Calu3 (cell line): ENCODE measurements around the gene CALCOCO2. TPM values are rescaled to one million over a fixed set of nuclear protein-coding genes. Genes with fewer than 3 reads are reported as not detected.

Source experiments
- BruUV-seq: library from RNA; stranded (reverse); fragments of 400-500 nt; replicated peaks from 2 replicates; lab custom pipeline; 2021; lab: Mats Ljungman, UMichigan
- CTCF ChIA-PET: fragments of 300-600 bp; sonication (Branson Sonifier 250); formaldehyde crosslinking; loops from one replicate; lab custom pipeline; 2022; ENCODE audit warnings: antibody characterized with exemption; lab: Charles Lee
- DNase-seq: peaks from one replicate; pipeline ENCODE4 v3.0.0; 2022
- H3K27ac Mint-ChIP-seq: one replicate; pipeline ENCODE4 v1.8.0; 2022; ENCODE audit warnings: mixed read lengths; ENCODE audit not compliant: unreplicated experiment
- H3K27me3 Mint-ChIP-seq: one replicate; pipeline ENCODE4 v1.8.0; 2022; ENCODE audit warnings: mixed read lengths; ENCODE audit not compliant: unreplicated experiment
- H3K36me3 Mint-ChIP-seq: one replicate; pipeline ENCODE4 v1.8.0; 2022; ENCODE audit warnings: mild to moderate bottlenecking, moderate library complexity, mixed read lengths; ENCODE audit not compliant: insufficient read depth, unreplicated experiment
- H3K4me1 Mint-ChIP-seq: one replicate; pipeline ENCODE4 v1.8.0; 2022; ENCODE audit warnings: mild to moderate bottlenecking, low read depth, mixed read lengths; ENCODE audit not compliant: unreplicated experiment
- H3K4me3 Mint-ChIP-seq: one replicate; pipeline ENCODE4 v1.8.0; 2022; ENCODE audit warnings: mild to moderate bottlenecking, low read depth, moderate library complexity, mixed read lengths; ENCODE audit not compliant: unreplicated experiment
- H3K9me3 Mint-ChIP-seq: one replicate; pipeline ENCODE4 v1.8.0; 2022; ENCODE audit warnings: low read depth, mixed read lengths; ENCODE audit not compliant: unreplicated experiment
- intact Hi-C: fragments of 100-400 bp; cut with micrococcal nuclease; formaldehyde crosslinking; loops from one replicate; pipeline ENCODE4 v1.10.0; 2022; ENCODE audit not compliant: unreplicated experiment
- total RNA-seq: library from RNA; stranded (reverse); gene quantifications from 2 replicates; pipeline ENCODE4 v1.2.3, GENCODE V29; 2022
- TF ChIP-seq, protein P1 (sequence below): fragments of 200-600 bp; IDR thresholded peaks from one replicate; pipeline ENCODE4 v1.8.0; 2022; ENCODE audit warnings: antibody characterized with exemption; ENCODE audit not compliant: unreplicated experiment

The CALCOCO2 gene
- total RNA-seq, 1 experiment from 2014 or later, result 116 TPM

DNA sequence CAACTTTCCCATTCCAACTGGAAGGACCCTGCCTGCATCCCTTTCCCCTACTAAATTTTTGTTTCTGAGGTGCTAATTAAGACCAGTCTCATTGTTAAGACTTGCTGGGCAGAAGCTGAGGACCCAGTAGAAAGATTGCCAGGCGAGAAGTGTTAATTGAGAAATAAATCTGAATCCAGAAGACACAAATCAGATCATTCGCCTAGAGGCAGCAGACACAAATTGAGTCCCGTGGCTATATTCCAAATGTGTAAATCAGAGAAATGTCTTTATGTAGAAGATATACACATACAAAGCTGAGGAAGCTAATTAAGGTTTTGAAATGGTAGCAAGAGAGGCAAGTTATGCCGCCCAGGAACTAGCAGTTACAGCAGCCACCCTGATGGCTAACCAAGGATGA, 29.6 kb downstream of the CALCOCO2 start:
- no peaks in the 10 kb centered on the region for H3K9me3 Mint-ChIP-seq
- TF ChIP-seq, protein P1, sequence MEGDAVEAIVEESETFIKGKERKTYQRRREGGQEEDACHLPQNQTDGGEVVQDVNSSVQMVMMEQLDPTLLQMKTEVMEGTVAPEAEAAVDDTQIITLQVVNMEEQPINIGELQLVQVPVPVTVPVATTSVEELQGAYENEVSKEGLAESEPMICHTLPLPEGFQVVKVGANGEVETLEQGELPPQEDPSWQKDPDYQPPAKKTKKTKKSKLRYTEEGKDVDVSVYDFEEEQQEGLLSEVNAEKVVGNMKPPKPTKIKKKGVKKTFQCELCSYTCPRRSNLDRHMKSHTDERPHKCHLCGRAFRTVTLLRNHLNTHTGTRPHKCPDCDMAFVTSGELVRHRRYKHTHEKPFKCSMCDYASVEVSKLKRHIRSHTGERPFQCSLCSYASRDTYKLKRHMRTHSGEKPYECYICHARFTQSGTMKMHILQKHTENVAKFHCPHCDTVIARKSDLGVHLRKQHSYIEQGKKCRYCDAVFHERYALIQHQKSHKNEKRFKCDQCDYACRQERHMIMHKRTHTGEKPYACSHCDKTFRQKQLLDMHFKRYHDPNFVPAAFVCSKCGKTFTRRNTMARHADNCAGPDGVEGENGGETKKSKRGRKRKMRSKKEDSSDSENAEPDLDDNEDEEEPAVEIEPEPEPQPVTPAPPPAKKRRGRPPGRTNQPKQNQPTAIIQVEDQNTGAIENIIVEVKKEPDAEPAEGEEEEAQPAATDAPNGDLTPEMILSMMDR, result no peak
- H3K4me1 Mint-ChIP-seq, result no peaks in the 10 kb centered on the region
- BruUV-seq, result no TSS peak
- H3K36me3 Mint-ChIP-seq, result peaks cover 37% of the 10 kb centered on the region
- intact Hi-C loops, result no loop called here
- CTCF ChIA-PET, result interaction anchor here (1.2 kb wide), 1 partner anchor 179 kb away, joined by 3 read pairs; no protein-coding TSS in a partner anchor
- H3K27ac Mint-ChIP-seq, result no peak overlapping the region
- H3K4me3 Mint-ChIP-seq, result no peak overlapping the region
- no peaks in the 10 kb centered on the region for H3K27me3 Mint-ChIP-seq
- DNase-seq, result no peak

GRCh38 chr17:48868916-48869500, 38.2 kb downstream of the CALCOCO2 start:
- TF ChIP-seq, protein P1, result no peak
- no peak for DNase-seq
- CTCF ChIA-PET, result interaction anchor here (0.6 to 2.9 kb wide), 2 partner anchors 10 to 15 kb away, joined by 3 to 12 read pairs; no protein-coding TSS in a partner anchor

DNA sequence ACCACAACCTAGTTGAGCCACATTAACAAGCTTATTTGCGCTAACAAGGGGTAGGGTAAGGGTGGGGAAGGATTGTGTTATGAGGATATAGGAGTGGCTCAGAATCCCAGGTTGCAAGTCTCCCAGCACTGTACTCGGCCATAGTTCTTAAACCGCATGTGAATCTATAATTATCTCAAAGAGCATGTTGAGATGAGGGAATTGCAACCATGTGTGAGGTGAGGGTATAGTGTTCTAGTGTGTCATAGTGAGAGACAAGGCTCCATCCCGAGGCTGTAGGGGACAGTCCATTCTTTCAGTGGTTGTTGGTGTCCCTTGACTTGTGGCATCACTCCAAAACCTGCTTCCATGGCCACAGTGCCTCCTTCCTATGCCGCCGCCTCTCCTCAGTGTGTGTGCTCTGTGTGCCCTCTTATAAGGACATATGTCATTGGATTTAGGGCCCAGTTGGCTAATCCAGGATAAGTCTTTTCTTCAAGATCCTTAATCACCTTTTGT, 39.0 kb downstream of the CALCOCO2 start:
- intact Hi-C loops, result no loop called here
- CTCF ChIA-PET, result interaction anchor here (2.9 kb wide), 1 partner anchor 9 kb away, joined by 12 read pairs; no protein-coding TSS in a partner anchor
- Mint-ChIP-seq H3K36me3 (peaks cover 22% of the 10 kb centered on the region), H3K4me3 (no peak overlapping the region), H3K27me3 (no peaks in the 10 kb centered on the region), H3K4me1 (peaks cover 54% of the 10 kb centered on the region), H3K9me3 (no peaks in the 10 kb centered on the region), H3K27ac (no peak overlapping the region)
- DNase-seq, result no peak
- TF ChIP-seq, protein P1, result no peak
- no TSS peak for BruUV-seq

More at GRCh38 chr17:48868916-48869500, 38.2 kb downstream of the CALCOCO2 start:
- H3K27ac Mint-ChIP-seq, result peak overlapping the region; percentile 12
- H3K9me3 Mint-ChIP-seq, result no peaks in the 10 kb centered on the region
- BruUV-seq, result no TSS peak
- H3K4me3 Mint-ChIP-seq, result no peak overlapping the region
- peaks cover 23% of the 10 kb centered on the region for H3K36me3 Mint-ChIP-seq
- peaks cover 52% of the 10 kb centered on the region for H3K4me1 Mint-ChIP-seq
- intact Hi-C loops, result no loop called here
- no peaks in the 10 kb centered on the region for H3K27me3 Mint-ChIP-seq

DNA sequence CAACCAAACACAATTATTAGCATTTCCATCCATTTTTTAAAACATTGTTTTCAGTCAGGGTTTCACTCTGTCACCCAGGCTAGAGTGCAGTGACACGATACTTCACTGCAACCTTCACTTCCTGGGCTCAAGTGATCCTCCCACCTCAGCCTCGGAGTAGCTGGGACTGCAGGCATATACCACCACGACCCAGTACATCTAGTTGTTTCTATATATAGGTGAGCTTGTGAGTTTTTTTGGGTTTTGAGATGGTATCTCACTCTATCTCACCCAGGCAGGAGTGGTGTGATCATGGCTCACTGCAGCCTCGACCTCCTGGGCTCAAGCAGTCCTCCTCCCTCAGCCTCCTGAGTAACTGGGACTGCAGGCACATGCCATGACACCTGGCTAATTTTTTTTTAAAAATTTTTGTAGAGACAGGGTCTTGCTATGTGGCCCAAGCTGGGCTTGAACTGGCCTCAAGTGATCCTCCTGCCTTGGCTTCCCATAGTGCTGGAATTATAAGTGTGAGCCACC, 40.3 kb downstream of the CALCOCO2 start:
- CTCF ChIA-PET, result interaction anchor here (0.6 to 2.9 kb wide), 6 partner anchors 8 to 844 kb away, joined by 3 to 12 read pairs (median 5); no protein-coding TSS in a partner anchor
- TF ChIP-seq, protein P1, result no peak
- BruUV-seq, result no TSS peak
- no peaks in the 10 kb centered on the region for H3K9me3 Mint-ChIP-seq
- no peaks in the 10 kb centered on the region for H3K27me3 Mint-ChIP-seq
- intact Hi-C loops, result no loop called here
- H3K27ac Mint-ChIP-seq, result peak overlapping the region; percentile 81
- H3K4me3 Mint-ChIP-seq, result peak overlapping the region; percentile 37
- peaks cover 16% of the 10 kb centered on the region for H3K36me3 Mint-ChIP-seq
- H3K4me1 Mint-ChIP-seq, result peaks cover 54% of the 10 kb centered on the region
- DNase-seq, result no peak
